ACC112 (cell line): ENCODE results near the gene WDR7.

Experiments
- H2AFZ ChIP-seq: fragments of 200-600 bp; sonication (generic); one replicate; pipeline ENCODE4 v1.6.0; 2017; ENCODE audit warnings: antibody characterized with exemption, low read length; ENCODE audit not compliant: unreplicated experiment
- H3K27ac ChIP-seq: fragments of 200-600 bp; sonication (generic); 2 replicates; pipeline ENCODE4 v1.5.1; 2014; ENCODE audit warnings: low read depth, mild to moderate bottlenecking, antibody characterized with exemption, low read length, moderate library complexity
- H3K27me3 ChIP-seq: fragments of 200-600 bp; sonication (generic); 2 replicates; pipeline ENCODE4 v1.6.1; 2014; ENCODE audit warnings: mild to moderate bottlenecking, antibody characterized with exemption, low read length, moderate library complexity, mixed read lengths; ENCODE audit not compliant: insufficient read depth
- H3K36me3 ChIP-seq: fragments of 200-600 bp; sonication (generic); 2 replicates; pipeline ENCODE4 v1.6.1; 2016; ENCODE audit warnings: mild to moderate bottlenecking, antibody characterized with exemption, low read length, moderate library complexity, mixed read lengths; ENCODE audit not compliant: insufficient read depth
- H3K4me1 ChIP-seq: fragments of 200-600 bp; sonication (generic); one replicate; pipeline ENCODE4 v1.6.1; 2016; ENCODE audit warnings: low read length, mixed read lengths; ENCODE audit not compliant: insufficient read depth, unreplicated experiment, control insufficient read depth
- H3K4me3 ChIP-seq: fragments of 200-600 bp; sonication (generic); 2 replicates; pipeline ENCODE4 v1.5.1; 2014; ENCODE audit warnings: mild to moderate bottlenecking, low read depth, low read length
- H3K79me2 ChIP-seq: fragments of 200-600 bp; sonication (generic); one replicate; pipeline ENCODE4 v1.6.0; 2016; ENCODE audit warnings: low read length; ENCODE audit not compliant: control insufficient read depth, unreplicated experiment, insufficient read depth

WDR7 gene

DNA sequence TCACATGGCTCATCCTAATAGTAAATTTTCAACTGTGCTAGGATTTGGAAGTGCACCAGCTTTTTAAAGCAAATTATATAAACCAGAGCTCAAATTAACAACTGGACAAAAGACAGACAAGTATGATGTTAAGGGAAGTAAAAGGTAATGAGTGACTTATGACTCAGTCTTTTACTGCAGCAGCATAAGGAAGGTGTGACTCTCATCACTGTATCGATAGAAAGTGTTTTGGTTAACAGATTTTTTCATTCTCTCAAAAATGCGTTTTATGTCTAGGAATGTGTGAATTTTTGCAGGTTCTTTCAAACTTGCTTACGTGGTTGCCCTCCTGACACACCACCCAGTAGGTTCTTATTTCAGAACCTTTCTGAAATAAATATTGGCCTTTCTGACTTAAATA is 251.5 kb downstream of the WDR7 start:
- Histone ChIP-seq H2AFZ (no peak overlapping the region), H3K36me3 (no peaks in the 10 kb centered on the region), H3K4me1 (no peaks in the 10 kb centered on the region), H3K79me2 (no peaks in the 10 kb centered on the region), H3K27me3 (no peaks in the 10 kb centered on the region), H3K27ac (no peak overlapping the region), H3K4me3 (no peak overlapping the region)

DNA sequence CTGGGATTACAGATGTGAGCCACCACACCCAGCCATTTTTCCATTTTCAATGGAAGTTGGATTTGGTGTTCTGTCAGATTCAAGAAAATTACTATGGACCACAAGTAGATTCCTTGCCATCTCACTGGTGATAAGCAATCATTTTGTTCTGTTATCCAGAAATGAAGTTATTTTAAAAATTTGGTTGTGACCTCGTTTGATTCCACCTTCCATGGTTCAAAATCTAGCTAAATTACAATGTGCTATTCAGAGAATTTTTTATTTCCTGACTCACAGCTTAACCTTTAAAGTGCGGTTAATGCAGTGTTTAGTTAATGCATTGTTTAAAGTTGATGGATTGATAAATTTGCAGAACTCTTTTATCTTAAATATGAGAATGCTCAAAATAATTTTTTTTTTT is 252.5 kb downstream of the WDR7 start:
- no peaks in the 10 kb centered on the region for H3K27me3 ChIP-seq
- no peaks in the 10 kb centered on the region for H3K36me3 ChIP-seq
- H3K27ac ChIP-seq, result no peak overlapping the region

DNA sequence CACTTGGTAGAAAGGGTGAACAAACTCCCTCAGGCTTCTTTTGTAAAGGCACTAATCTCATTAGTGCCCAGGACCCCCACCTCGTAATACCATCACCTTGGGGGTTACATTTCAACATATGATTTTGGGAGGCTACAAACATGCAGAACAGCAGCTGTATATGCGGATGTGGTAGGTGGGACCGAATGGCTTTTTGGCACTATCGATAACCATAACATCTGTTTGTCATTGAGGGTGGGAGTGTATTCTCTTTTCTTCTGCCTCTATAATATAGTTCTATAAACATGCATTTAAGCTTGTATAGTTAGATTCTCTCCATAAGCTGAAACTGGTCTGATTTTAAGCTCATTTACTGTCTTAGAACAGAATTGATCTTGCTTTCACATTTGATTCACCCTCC is 256.6 kb downstream of the WDR7 start:
- H3K4me3 ChIP-seq, result no peak overlapping the region
- no peak overlapping the region for H2AFZ ChIP-seq
- H3K36me3 ChIP-seq, result no peaks in the 10 kb centered on the region
- H3K79me2 ChIP-seq, result no peaks in the 10 kb centered on the region
- H3K4me1 ChIP-seq, result no peaks in the 10 kb centered on the region
- no peaks in the 10 kb centered on the region for H3K27me3 ChIP-seq
- H3K27ac ChIP-seq, result no peak overlapping the region

More for the DNA sequence above, 252.5 kb downstream of the WDR7 start:
- no peaks in the 10 kb centered on the region for H3K79me2 ChIP-seq
- no peak overlapping the region for H3K4me3 ChIP-seq
- no peak overlapping the region for H2AFZ ChIP-seq
- no peaks in the 10 kb centered on the region for H3K4me1 ChIP-seq

GRCh38 chr18:56910237-56910636 is 259.1 kb downstream of the WDR7 start:
- Histone ChIP-seq H3K4me3 (no peak overlapping the region), H3K36me3 (no peaks in the 10 kb centered on the region)

DNA sequence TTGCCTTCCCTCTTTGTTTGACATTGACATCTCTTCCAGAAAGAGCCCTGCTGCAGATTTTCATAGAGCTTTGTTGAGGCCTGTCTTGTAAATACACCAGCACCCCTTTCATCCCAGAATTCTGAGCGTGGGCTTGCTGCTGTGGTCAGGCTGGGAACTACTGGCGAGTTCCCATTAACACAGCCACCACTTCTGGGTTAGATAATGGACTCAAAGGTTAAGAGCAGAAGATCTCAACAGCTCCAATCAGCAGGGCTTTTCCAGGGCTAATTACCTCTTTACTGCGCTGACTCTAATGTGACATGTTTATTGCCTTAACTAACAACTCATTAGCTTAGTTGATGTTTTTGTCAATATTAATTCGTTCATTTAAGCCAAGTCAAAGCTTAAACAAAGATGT is 259.8 kb downstream of the WDR7 start:
- no peak overlapping the region for H2AFZ ChIP-seq
- no peak overlapping the region for H3K27ac ChIP-seq
- no peaks in the 10 kb centered on the region for H3K27me3 ChIP-seq
- H3K4me3 ChIP-seq, result no peak overlapping the region
- H3K79me2 ChIP-seq, result no peaks in the 10 kb centered on the region
- H3K36me3 ChIP-seq, result no peaks in the 10 kb centered on the region
- no peaks in the 10 kb centered on the region for H3K4me1 ChIP-seq

More at GRCh38 chr18:56910237-56910636, 259.1 kb downstream of the WDR7 start:
- Histone ChIP-seq H3K27me3 (no peaks in the 10 kb centered on the region), H3K27ac (no peak overlapping the region), H3K4me1 (no peaks in the 10 kb centered on the region), H2AFZ (no peak overlapping the region), H3K79me2 (no peaks in the 10 kb centered on the region)

DNA sequence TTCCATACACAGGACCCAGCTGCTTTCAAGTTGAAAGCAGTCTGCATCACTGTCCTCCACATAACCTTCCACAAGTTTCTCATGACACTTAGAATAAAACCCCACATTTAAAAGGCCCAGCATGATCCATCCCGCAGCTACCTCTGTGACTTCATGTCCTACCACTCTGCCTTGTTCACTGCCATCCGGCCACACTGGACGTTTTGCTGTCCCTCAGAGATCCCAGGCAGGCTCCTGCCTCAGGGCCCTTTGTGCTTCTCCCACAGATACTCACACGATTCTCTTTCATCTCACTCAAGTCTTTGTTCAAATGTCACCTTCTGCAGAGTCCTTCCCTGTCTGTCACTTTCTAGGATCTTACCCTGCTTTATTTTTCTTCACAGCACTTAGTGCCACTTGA is 262.8 kb downstream of the WDR7 start:
- H3K27me3 ChIP-seq, result no peaks in the 10 kb centered on the region
- no peaks in the 10 kb centered on the region for H3K79me2 ChIP-seq
- H2AFZ ChIP-seq, result no peak overlapping the region
- no peak overlapping the region for H3K4me3 ChIP-seq
- H3K4me1 ChIP-seq, result peaks cover under 1% of the 10 kb centered on the region
- H3K27ac ChIP-seq, result no peak overlapping the region
- H3K36me3 ChIP-seq, result no peaks in the 10 kb centered on the region

DNA sequence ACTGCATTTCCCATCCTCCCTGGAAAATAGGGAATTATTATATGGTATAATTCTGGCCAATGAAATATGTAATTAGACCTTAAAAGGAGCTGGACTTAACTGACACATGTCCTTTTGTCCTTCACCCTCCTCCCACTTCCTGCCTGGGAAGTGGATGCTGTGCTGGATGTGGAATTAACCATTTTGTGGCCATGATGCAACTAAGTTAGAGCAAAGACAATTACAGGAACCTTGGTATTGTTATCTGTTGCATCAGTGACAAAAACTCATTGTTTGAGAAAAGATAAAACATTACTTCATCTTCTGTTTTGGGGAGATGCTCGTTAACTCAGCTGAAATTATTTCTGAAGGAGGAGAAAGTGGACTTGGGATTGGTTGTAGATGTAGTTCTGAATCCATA is 268.0 kb downstream of the WDR7 start:
- Histone ChIP-seq H3K27ac (no peak overlapping the region), H2AFZ (no peak overlapping the region), H3K4me1 (peaks cover 4% of the 10 kb centered on the region), H3K4me3 (no peak overlapping the region), H3K36me3 (no peaks in the 10 kb centered on the region), H3K79me2 (no peaks in the 10 kb centered on the region), H3K27me3 (no peaks in the 10 kb centered on the region)

GRCh38 chr18:56921896-56922480 is 270.8 kb downstream of the WDR7 start:
- Histone ChIP-seq H3K4me3 (no peak overlapping the region), H3K27ac (no peak overlapping the region), H3K27me3 (no peaks in the 10 kb centered on the region), H3K4me1 (peaks cover 4% of the 10 kb centered on the region), H3K79me2 (no peaks in the 10 kb centered on the region), H2AFZ (no peak overlapping the region), H3K36me3 (no peaks in the 10 kb centered on the region)

DNA sequence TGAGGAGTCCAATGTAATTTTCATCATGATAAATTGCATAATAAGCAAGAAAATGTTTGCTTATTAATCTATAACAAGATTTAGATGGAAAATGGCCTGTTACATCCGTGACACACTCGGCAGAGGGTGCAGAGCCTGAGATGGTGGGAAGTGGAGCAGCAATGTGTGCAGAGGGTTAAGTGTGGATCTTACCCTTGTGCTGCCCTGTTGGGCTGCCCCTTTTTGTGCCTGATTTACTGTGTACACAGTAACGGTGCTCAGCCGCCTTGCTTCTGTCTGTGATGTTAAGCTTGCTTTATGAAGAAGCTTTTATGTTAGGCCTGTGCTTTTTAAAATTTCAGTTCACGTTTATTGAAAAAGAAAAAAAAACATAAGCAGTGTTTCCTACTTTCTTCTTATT is 275.6 kb downstream of the WDR7 start:
- Histone ChIP-seq H3K4me3 (no peak overlapping the region), H3K36me3 (no peaks in the 10 kb centered on the region), H3K79me2 (no peaks in the 10 kb centered on the region), H2AFZ (no peak overlapping the region), H3K4me1 (no peaks in the 10 kb centered on the region), H3K27me3 (no peaks in the 10 kb centered on the region), H3K27ac (no peak overlapping the region)

DNA sequence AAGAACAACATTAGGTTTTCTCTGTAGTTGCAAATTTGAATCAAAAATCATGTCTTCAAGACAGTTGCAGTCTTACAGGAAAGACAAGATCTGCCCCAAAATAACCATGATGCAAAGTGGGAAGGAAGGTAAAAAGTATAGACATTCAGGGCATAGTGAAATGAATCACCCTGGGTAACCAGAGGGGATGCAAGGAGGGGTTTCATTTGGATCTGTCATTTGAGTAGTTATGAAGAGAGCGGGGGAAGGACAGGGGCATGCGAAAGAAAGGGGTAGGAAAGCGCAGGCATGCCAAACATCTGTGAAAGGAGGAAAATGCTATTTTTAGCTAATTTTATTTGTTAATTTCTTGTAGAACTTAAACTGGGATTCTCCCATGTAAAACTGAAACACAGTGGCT is 276.6 kb downstream of the WDR7 start:
- Histone ChIP-seq H3K4me1 (no peaks in the 10 kb centered on the region), H2AFZ (no peak overlapping the region), H3K36me3 (no peaks in the 10 kb centered on the region), H3K27me3 (no peaks in the 10 kb centered on the region), H3K79me2 (no peaks in the 10 kb centered on the region), H3K4me3 (no peak overlapping the region), H3K27ac (no peak overlapping the region)

DNA sequence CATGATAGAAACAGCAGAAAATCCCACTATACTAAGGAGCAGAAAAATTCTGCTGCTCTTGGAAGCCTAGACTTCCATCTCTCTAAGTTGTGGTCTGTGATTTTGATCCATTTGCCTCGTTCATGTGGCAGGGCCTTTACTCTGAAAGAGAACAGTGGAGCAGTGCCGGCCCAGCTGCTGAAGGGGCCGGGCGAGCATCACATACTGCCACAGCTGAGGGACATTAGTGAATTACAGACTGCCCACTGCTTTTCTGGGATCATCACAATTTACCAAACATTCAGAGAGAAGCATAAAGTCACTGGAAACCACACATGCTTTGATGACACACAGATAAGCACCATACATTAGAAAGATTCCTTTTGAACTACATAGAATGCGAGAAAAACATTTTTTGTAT is 278.7 kb downstream of the WDR7 start:
- Histone ChIP-seq H3K4me1 (no peaks in the 10 kb centered on the region), H3K27ac (no peak overlapping the region), H3K27me3 (no peaks in the 10 kb centered on the region), H3K36me3 (no peaks in the 10 kb centered on the region), H3K4me3 (no peak overlapping the region), H2AFZ (no peak overlapping the region), H3K79me2 (no peaks in the 10 kb centered on the region)
